Sigmoid colon (tissue), 4 donors: ENCODE measurements around the gene GABRR3.

ENCODE experiments used
- POLR2A ChIP-seq, 2 donors: fragments of 450-650 bp; IDR thresholded peaks; one replicate each; pipeline ENCODE4 v1.6.1; 2016; ENCODE audit warnings: antibody characterized with exemption in 2 of 2, mild to moderate bottlenecking in 2 of 2, moderate library complexity in 2 of 2
- POLR2AphosphoS5 ChIP-seq, 4 donors: sonication (generic); formaldehyde crosslinking; IDR thresholded peaks; one replicate each; pipeline ENCODE4 v1.6.1; 2017; ENCODE audit warnings: antibody characterized with exemption in 4 of 4
- TF ChIP-seq, protein P1 (sequence below), 4 experiments: fragments of 450-650 bp in 3 of 4; fragments of 200-600 bp in 1 of 4; IDR thresholded peaks; one replicate each; pipeline ENCODE4 v1.5.1; 2016 to 2019; ENCODE audit warnings: antibody characterized with exemption in 4 of 4, mild to moderate bottlenecking in 3 of 4, moderate library complexity in 2 of 4

DNA sequence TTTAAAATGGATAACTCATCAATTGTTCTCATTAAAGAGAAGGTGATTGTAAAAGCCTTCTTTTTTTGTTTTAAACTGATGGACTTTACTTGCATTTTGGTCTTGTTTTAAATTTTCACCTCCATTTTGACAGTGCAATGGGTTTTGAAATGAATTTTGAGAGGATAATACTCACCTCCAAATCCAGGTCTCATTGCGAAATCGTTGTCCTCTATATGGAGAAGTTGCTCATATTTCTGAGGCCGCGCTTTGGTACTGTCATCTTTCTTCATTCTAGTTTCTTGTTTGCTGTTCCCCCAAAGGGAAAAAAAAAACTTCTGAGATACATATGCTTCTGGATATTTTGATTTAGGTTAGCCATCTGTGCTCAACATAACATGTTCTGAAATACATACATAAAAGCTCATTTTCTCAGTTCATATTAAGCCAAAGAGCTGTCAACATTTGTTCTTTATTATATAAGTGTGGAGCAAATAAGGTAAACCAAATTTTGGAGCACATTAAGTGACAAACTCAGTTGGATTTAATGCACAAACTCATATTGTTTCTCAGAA, 9.6 kb downstream of the GABRR3 start:
- TF ChIP-seq, protein P1, sequence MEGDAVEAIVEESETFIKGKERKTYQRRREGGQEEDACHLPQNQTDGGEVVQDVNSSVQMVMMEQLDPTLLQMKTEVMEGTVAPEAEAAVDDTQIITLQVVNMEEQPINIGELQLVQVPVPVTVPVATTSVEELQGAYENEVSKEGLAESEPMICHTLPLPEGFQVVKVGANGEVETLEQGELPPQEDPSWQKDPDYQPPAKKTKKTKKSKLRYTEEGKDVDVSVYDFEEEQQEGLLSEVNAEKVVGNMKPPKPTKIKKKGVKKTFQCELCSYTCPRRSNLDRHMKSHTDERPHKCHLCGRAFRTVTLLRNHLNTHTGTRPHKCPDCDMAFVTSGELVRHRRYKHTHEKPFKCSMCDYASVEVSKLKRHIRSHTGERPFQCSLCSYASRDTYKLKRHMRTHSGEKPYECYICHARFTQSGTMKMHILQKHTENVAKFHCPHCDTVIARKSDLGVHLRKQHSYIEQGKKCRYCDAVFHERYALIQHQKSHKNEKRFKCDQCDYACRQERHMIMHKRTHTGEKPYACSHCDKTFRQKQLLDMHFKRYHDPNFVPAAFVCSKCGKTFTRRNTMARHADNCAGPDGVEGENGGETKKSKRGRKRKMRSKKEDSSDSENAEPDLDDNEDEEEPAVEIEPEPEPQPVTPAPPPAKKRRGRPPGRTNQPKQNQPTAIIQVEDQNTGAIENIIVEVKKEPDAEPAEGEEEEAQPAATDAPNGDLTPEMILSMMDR (IDR thresholded peaks at IDR 0.05): no peak
- TF ChIP-seq POLR2A (IDR thresholded peaks at IDR 0.05) (no peak), POLR2AphosphoS5 (IDR thresholded peaks at IDR 0.05) (no peak)
